Measurements from ENCODE around the gene GARS1. TPM values are rescaled to one million over a fixed set of nuclear protein-coding genes. Genes with fewer than 3 reads are reported as not detected.

GARS1 gene
- total and polyA plus RNA-seq, 4 experiments from 2014 or later = 74.5 to 101 (median 80.3) TPM

DNA sequence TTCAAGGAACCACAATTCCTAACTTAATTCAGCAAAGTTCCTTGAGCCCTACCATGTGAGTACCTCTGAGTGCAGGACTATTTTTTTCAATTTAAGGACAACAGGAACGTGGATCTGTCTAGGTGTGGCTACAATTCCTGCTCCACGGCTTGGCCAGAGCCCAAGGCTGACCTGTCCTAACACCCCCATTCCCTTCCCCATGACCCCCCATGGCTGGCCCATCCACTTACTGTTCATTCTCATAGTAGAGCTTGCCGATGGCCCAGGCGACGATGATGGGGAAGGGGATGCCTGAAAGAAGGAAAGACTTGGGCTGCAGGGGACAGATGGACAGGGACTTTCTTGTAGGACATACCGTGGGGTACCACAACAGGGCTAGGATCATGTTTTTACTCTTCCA lies 67.2 kb downstream of the GARS1 start:
- H3K36me3 Mint-ChIP-seq = no peaks in the 10 kb centered on the region
- H3K27me3 Mint-ChIP-seq = peaks cover 0 to 3% of the 10 kb centered on the region in 2 donors
- H3K4me3 Mint-ChIP-seq = no peak overlapping the region
- Histone ChIP-seq H3K9me3 (ENCODE audit: control insufficient read depth in 1 of 2, low read length in 2 of 2) (no peaks in the 10 kb centered on the region), H3K27ac (ENCODE audit: low read depth, low read length) (no peak overlapping the region), H3K36me3 (ENCODE audit: insufficient read depth, low read length) (no peaks in the 10 kb centered on the region), H3K27me3 (ENCODE audit: insufficient read depth, low read length) (no peaks in the 10 kb centered on the region), H3K4me3 (ENCODE audit: low read length in 2 of 2) (no peak overlapping the region), H3K4me1 (ENCODE audit: insufficient read depth, low read length) (no peaks in the 10 kb centered on the region)
- ChIA-PET POLR2A (ENCODE audit: partially characterized antibody) (no interaction called here), CTCF (ENCODE audit: partially characterized antibody) (no interaction called here)
- no peak for DNase-seq
- no peaks in the 10 kb centered on the region for H3K4me1 Mint-ChIP-seq
- peak overlapping the region in 1 of 7 donors; percentile 18 for H3K27ac Mint-ChIP-seq
- H3K9me3 Mint-ChIP-seq = no peaks in the 10 kb centered on the region
- intact Hi-C loops (cut with micrococcal nuclease) = no loop called here

DNA sequence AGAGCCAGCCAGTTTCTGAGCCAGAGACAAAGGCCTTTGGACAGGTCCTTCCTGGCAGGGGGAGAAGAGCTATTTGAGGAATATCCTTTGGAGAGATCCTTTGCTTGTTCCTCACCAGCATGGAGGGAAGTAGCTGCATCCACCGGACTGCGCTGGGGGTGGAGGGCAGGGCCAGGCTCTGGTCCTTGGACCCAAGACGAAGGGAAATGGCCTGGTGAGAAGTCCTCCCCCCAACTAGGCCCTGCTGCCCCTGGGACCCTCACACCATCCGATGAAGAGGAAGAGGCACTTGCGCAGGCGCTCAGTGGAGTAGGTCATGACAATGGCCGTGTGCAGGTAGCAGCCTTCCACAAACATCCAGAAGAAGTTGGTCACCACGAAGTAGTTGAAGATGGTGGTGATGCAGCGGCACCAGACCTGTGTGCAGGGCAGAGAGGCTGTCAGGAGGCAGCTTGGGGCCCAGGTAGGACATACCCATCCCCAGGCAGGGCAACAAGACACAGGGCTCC lies 67.8 kb downstream of the GARS1 start:
- no peak overlapping the region for H3K4me3 Mint-ChIP-seq
- ChIA-PET CTCF (ENCODE audit: partially characterized antibody) (no interaction called here), POLR2A (ENCODE audit: partially characterized antibody) (no interaction called here)
- peak overlapping the region in 1 of 7 donors; percentile 18 for H3K27ac Mint-ChIP-seq
- H3K4me1 ChIP-seq (ENCODE audit: insufficient read depth, low read length) = no peaks in the 10 kb centered on the region
- no peaks in the 10 kb centered on the region for H3K36me3 Mint-ChIP-seq
- no peak for DNase-seq
- no peaks in the 10 kb centered on the region for H3K9me3 Mint-ChIP-seq
- H3K27me3 Mint-ChIP-seq = peaks cover 0 to 3% of the 10 kb centered on the region in 2 donors
- no peak overlapping the region for H3K27ac ChIP-seq (ENCODE audit: low read depth, low read length)
- no peak overlapping the region for H3K4me3 ChIP-seq (ENCODE audit: low read length in 2 of 2)
- intact Hi-C loops (cut with micrococcal nuclease) = no loop called here
- H3K36me3 ChIP-seq (ENCODE audit: insufficient read depth, low read length) = no peaks in the 10 kb centered on the region
- no peaks in the 10 kb centered on the region for H3K4me1 Mint-ChIP-seq
- H3K9me3 ChIP-seq (ENCODE audit: control insufficient read depth in 1 of 2, low read length in 2 of 2) = no peaks in the 10 kb centered on the region
- H3K27me3 ChIP-seq (ENCODE audit: insufficient read depth, low read length) = no peaks in the 10 kb centered on the region

DNA sequence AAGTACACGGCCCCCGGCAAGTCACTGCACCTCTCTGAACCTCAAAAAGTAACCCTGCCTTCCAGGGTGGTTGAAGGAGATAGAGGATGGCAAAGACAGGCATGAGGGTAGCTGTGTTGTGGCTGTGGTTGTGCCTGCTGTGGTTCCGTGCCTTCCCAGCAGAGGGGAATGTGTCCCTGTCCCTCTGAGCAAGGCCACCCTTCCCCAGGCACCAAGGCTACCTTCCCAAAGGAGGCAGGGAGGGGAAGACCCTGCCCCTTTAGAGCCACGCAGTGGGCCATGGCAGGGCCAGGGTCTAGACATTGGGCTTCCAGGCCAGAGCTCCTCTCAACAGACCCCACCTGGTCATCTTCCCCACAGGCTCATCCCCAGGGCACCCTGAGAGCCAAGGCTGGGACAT lies 68.7 kb downstream of the GARS1 start:
- ChIA-PET POLR2A (ENCODE audit: partially characterized antibody) (no interaction called here), CTCF (ENCODE audit: partially characterized antibody) (interaction anchor here (0.7 to 1.3 kb wide), 3 partner anchors 14 to 78 kb away, joined by 3 read pairs; no protein-coding TSS in a partner anchor)
- H3K27ac ChIP-seq (ENCODE audit: low read depth, low read length) = no peak overlapping the region
- Mint-ChIP-seq H3K36me3 (no peaks in the 10 kb centered on the region), H3K27ac (no peak overlapping the region), H3K4me3 (no peak overlapping the region), H3K27me3 (peaks cover 0 to 3% of the 10 kb centered on the region in 2 donors), H3K9me3 (no peaks in the 10 kb centered on the region), H3K4me1 (no peaks in the 10 kb centered on the region)
- intact Hi-C loops (cut with micrococcal nuclease) = no loop called here
- no peaks in the 10 kb centered on the region for H3K27me3 ChIP-seq (ENCODE audit: insufficient read depth, low read length)
- H3K4me3 ChIP-seq (ENCODE audit: low read length in 2 of 2) = no peak overlapping the region
- no peaks in the 10 kb centered on the region for H3K9me3 ChIP-seq (ENCODE audit: control insufficient read depth in 1 of 2, low read length in 2 of 2)
- no peak for DNase-seq
- H3K4me1 ChIP-seq (ENCODE audit: insufficient read depth, low read length) = no peaks in the 10 kb centered on the region
- no peaks in the 10 kb centered on the region for H3K36me3 ChIP-seq (ENCODE audit: insufficient read depth, low read length)

DNA sequence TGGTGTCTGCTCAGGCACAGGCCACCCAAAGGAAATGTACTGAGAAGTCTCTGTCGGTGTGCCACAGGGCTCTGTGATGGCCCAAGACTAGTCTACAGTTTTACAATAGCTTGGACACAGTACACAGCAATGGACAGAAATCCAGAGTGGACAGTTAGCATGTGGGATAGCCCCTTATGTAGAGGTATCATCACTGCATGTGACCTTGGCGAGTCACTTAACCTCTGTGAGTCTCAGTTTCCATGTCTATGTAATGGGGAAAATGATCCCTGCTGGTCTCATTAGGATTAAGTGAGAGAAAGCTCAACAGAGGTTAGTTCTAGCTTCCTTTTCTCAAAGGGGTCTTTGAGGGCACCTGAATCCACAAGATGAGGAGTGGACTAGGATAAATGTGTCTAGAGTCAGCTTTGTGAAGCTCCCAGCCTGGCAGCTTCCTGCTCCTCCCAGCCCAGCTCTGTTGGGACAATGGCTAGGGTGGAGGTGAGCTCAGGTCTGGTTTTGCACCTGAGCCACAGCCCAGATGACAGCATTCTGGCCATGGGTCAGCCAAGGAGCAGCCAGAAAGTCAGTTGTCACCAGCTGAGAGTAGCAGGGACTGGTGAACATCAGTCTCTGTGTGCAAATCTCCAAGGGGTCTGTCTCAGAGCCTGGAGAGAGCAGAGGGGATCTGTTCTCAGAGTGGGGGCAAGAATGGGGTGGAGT lies 69.7 kb downstream of the GARS1 start:
- Histone ChIP-seq H3K27ac (ENCODE audit: low read depth, low read length) (no peak overlapping the region), H3K4me3 (ENCODE audit: low read length in 2 of 2) (no peak overlapping the region), H3K4me1 (ENCODE audit: insufficient read depth, low read length) (no peaks in the 10 kb centered on the region), H3K27me3 (ENCODE audit: insufficient read depth, low read length) (no peaks in the 10 kb centered on the region), H3K9me3 (ENCODE audit: control insufficient read depth in 1 of 2, low read length in 2 of 2) (no peaks in the 10 kb centered on the region), H3K36me3 (ENCODE audit: insufficient read depth, low read length) (no peaks in the 10 kb centered on the region)
- Mint-ChIP-seq H3K27ac (no peak overlapping the region), H3K27me3 (peaks cover 0 to 3% of the 10 kb centered on the region in 2 donors), H3K9me3 (no peaks in the 10 kb centered on the region), H3K36me3 (no peaks in the 10 kb centered on the region), H3K4me1 (no peaks in the 10 kb centered on the region), H3K4me3 (no peak overlapping the region)
- intact Hi-C loops (cut with micrococcal nuclease) = no loop called here
- CTCF ChIA-PET (ENCODE audit: partially characterized antibody) = interaction anchor here (0.7 to 1.3 kb wide), 2 partner anchors 33 to 77 kb away, joined by 3 read pairs; no protein-coding TSS in a partner anchor
- no peak for DNase-seq
- POLR2A ChIA-PET (ENCODE audit: partially characterized antibody) = no interaction called here

DNA sequence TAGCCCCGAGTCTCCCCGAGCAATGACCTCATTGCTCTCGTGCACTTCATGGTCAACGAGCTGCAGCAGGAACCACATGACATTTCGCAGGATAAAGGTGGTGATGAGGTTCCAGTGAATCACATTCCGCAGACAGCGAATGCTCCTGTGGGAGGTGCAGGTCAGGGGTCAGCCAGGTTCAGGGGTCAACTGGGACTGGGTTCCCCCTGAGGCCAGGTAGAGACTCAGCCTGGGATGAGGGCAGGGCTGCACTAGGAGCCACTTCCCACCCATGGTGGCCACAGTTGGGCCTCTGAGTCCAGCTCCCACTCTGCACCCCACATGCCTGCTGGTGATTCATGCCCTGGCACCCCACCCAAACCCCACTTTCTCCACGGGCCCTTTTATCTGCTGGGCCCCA lies 70.4 kb downstream of the GARS1 start:
- no peaks in the 10 kb centered on the region for H3K4me1 Mint-ChIP-seq
- no peaks in the 10 kb centered on the region for H3K36me3 ChIP-seq (ENCODE audit: insufficient read depth, low read length)
- H3K36me3 Mint-ChIP-seq = no peaks in the 10 kb centered on the region
- H3K27ac Mint-ChIP-seq = no peak overlapping the region
- ChIA-PET POLR2A (ENCODE audit: partially characterized antibody) (no interaction called here), CTCF (ENCODE audit: partially characterized antibody) (no interaction called here)
- no peak overlapping the region for H3K27ac ChIP-seq (ENCODE audit: low read depth, low read length)
- intact Hi-C loops (cut with micrococcal nuclease) = no loop called here
- no peak overlapping the region for H3K4me3 ChIP-seq (ENCODE audit: low read length in 2 of 2)
- peaks cover 0 to 3% of the 10 kb centered on the region in 2 donors for H3K27me3 Mint-ChIP-seq
- no peaks in the 10 kb centered on the region for H3K9me3 ChIP-seq (ENCODE audit: control insufficient read depth in 1 of 2, low read length in 2 of 2)
- H3K4me3 Mint-ChIP-seq = no peak overlapping the region
- H3K27me3 ChIP-seq (ENCODE audit: insufficient read depth, low read length) = no peaks in the 10 kb centered on the region
- H3K9me3 Mint-ChIP-seq = no peaks in the 10 kb centered on the region
- DNase-seq = no peak
- no peaks in the 10 kb centered on the region for H3K4me1 ChIP-seq (ENCODE audit: insufficient read depth, low read length)

DNA sequence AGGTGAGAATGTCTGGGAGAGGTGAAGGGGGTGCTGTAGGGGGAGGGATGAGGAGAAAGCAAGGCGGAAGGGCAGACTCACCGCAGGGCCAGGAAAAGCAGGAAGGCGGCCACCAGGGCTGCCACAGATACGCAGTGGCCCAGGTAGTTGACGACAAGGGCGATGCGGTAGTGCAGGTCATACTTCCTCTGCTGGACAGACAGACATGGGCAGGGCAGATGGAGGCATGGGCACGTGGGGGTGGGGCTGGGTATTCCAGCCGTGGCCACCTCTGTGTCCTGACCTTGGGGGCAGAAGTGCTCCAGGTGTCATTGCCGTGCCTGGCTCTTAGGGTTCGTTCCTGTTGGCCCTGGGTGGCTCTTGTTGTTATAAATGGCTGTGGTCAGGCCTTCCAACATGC lies 70.8 kb downstream of the GARS1 start:
- Histone ChIP-seq H3K27me3 (ENCODE audit: insufficient read depth, low read length) (no peaks in the 10 kb centered on the region), H3K4me1 (ENCODE audit: insufficient read depth, low read length) (no peaks in the 10 kb centered on the region), H3K27ac (ENCODE audit: low read depth, low read length) (no peak overlapping the region), H3K9me3 (ENCODE audit: control insufficient read depth in 1 of 2, low read length in 2 of 2) (no peaks in the 10 kb centered on the region), H3K36me3 (ENCODE audit: insufficient read depth, low read length) (no peaks in the 10 kb centered on the region), H3K4me3 (ENCODE audit: low read length in 2 of 2) (no peak overlapping the region)
- Mint-ChIP-seq H3K27me3 (peaks cover 0 to 3% of the 10 kb centered on the region in 2 donors), H3K36me3 (no peaks in the 10 kb centered on the region), H3K4me1 (no peaks in the 10 kb centered on the region), H3K4me3 (no peak overlapping the region), H3K27ac (no peak overlapping the region), H3K9me3 (no peaks in the 10 kb centered on the region)
- POLR2A ChIA-PET (ENCODE audit: partially characterized antibody) = no interaction called here
- DNase-seq = no peak
- CTCF ChIA-PET (ENCODE audit: partially characterized antibody) = no interaction called here
- intact Hi-C loops (cut with micrococcal nuclease) = no loop called here

DNA sequence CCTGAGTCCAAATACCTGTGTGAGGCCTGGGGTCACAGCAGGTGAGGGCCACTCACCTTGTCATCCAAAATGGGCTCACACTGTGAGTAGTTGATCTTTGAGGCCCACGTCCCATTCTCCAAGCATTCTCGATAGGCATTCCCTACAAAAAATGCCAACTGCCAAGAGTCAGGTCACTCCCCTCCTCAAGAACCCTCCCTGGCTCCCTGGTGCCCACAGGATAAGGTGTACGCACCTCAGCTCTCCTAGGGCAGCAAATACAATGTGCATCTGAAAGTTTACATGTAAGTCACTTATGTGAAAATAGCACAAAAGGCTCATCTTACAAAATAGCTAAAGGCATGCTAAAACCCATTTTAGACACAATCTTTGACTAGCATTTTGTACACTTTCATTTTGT lies 72.5 kb downstream of the GARS1 start:
- ChIA-PET CTCF (ENCODE audit: partially characterized antibody) (no interaction called here), POLR2A (ENCODE audit: partially characterized antibody) (no interaction called here)
- Histone ChIP-seq H3K27me3 (ENCODE audit: insufficient read depth, low read length) (no peaks in the 10 kb centered on the region), H3K4me1 (ENCODE audit: insufficient read depth, low read length) (no peaks in the 10 kb centered on the region), H3K27ac (ENCODE audit: low read depth, low read length) (no peak overlapping the region), H3K4me3 (ENCODE audit: low read length in 2 of 2) (no peak overlapping the region), H3K36me3 (ENCODE audit: insufficient read depth, low read length) (no peaks in the 10 kb centered on the region), H3K9me3 (ENCODE audit: control insufficient read depth in 1 of 2, low read length in 2 of 2) (no peaks in the 10 kb centered on the region)
- no peaks in the 10 kb centered on the region for H3K36me3 Mint-ChIP-seq
- peaks cover 0 to 8% of the 10 kb centered on the region in 2 donors for H3K27me3 Mint-ChIP-seq
- no peak for DNase-seq
- H3K4me3 Mint-ChIP-seq = no peak overlapping the region
- no peak overlapping the region for H3K27ac Mint-ChIP-seq
- no peaks in the 10 kb centered on the region for H3K4me1 Mint-ChIP-seq
- peaks cover 0 to 2% (median 0%) of the 10 kb centered on the region in 8 donors for H3K9me3 Mint-ChIP-seq
- intact Hi-C loops (cut with micrococcal nuclease) = no loop called here
